Activated naive CD8-positive, alpha-beta T cell (primary cell): Measurements from ENCODE around the gene ELK1.
"Not testable (repeated sequence)": the region's sequence is repeated elsewhere in the genome, so short reads cannot be mapped to it uniquely, and the experiment has no call there.

Experiments
- H3K27ac Mint-ChIP-seq: one replicate; pipeline ENCODE4 v1.8.0; 2021; ENCODE audit warnings: mixed read lengths
- H3K27me3 Mint-ChIP-seq: one replicate; pipeline ENCODE4 v1.8.0; 2021; ENCODE audit warnings: mixed read lengths
- H3K36me3 Mint-ChIP-seq: one replicate; pipeline ENCODE4 v1.8.0; 2021; ENCODE audit warnings: mixed read lengths
- H3K4me1 Mint-ChIP-seq: one replicate; pipeline ENCODE4 v1.8.0; 2021; ENCODE audit warnings: low read depth, mixed read lengths
- H3K4me3 Mint-ChIP-seq: one replicate; pipeline ENCODE4 v1.8.0; 2021; ENCODE audit warnings: mild to moderate bottlenecking, mixed read lengths
- H3K9me3 Mint-ChIP-seq: one replicate; pipeline ENCODE4 v1.8.0; 2021; ENCODE audit warnings: low read depth, mixed read lengths

The ELK1 gene

DNA sequence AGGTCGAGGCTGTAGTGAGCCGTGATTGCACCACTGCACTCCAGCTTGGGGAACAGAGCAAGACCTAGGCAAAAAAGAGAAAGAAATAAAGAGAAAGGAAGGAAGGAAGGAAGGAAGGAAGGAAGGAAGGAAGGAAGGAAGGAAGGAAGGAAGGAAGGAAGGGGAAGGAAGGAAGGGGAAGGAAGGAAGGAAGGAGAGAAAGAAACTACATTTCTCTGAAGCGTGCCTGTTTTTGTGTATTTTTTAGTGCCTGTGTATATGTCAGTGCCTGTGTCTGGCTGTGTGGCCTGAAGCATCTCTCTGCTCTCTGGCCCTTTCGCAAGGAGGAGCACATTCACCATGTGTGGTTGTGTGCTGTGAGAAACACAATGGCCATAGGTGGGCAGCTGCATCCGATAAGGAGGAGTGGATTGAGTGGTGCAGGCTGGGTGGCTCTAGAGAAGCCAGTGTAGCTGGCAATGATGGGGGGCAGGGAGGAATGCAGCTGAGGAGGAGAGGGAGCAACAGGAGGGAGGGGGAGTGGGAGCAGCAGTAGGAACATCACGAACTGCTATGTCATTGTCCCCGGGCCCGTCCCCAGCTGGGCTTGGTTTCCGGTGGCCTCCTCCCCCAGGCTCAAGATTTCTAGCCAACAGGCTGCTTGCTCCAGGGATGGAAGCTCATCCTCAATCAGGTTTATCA, 42.1 kb downstream of the ELK1 start:
- Mint-ChIP-seq H3K9me3 (no peaks in the 10 kb centered on the region), H3K4me1 (peaks cover 5% of the 10 kb centered on the region), H3K36me3 (no peaks in the 10 kb centered on the region), H3K27me3 (no peaks in the 10 kb centered on the region), H3K27ac (no peak overlapping the region), H3K4me3 (no peak overlapping the region)

DNA sequence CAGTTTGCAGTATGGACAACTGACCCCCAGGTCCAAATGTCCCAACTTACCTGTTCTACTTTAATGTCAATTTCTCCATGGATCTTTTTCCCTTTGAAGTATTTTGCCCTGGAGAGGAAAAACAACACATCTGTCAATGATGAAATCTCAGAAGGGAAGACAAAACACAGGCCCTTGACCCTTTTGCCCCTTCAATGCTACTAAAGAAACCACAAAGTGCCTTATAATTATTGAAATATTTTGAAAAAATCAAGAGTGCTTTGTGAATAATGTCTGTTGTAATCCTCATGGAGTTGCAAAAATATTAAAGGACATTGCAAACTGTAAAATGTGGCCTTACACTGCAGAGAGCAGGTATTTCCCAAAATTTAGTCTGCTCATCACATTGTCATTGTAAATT, 43.3 kb downstream of the ELK1 start:
- no peaks in the 10 kb centered on the region for H3K36me3 Mint-ChIP-seq
- no peaks in the 10 kb centered on the region for H3K9me3 Mint-ChIP-seq

DNA sequence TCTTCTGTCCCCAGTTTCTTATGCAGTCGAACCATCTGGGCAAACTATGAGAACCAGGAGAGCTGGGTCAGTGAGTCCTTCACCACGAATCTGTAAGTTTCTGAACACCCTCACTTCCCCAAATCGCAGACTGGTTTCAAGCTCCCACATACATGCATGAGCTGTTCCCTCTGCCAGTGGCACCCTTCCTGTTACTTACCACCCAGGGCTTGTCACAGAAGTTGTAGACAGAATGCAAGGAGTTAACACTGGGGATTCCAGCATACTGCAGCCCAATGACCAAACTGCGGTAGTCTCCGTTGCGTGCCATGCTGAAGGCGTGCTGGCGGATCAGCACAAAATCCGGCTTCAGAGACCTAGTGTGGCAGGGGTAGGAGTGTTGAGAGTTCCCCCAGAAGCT, 45.3 kb downstream of the ELK1 start:
- Mint-ChIP-seq H3K4me3 (no peak overlapping the region), H3K9me3 (no peaks in the 10 kb centered on the region), H3K36me3 (no peaks in the 10 kb centered on the region), H3K4me1 (peaks cover 5% of the 10 kb centered on the region), H3K27me3 (no peaks in the 10 kb centered on the region), H3K27ac (no peak overlapping the region)

More for the DNA sequence above, 43.3 kb downstream of the ELK1 start:
- H3K27me3 Mint-ChIP-seq, result no peaks in the 10 kb centered on the region
- no peak overlapping the region for H3K4me3 Mint-ChIP-seq
- no peak overlapping the region for H3K27ac Mint-ChIP-seq
- H3K4me1 Mint-ChIP-seq, result peaks cover 5% of the 10 kb centered on the region

DNA sequence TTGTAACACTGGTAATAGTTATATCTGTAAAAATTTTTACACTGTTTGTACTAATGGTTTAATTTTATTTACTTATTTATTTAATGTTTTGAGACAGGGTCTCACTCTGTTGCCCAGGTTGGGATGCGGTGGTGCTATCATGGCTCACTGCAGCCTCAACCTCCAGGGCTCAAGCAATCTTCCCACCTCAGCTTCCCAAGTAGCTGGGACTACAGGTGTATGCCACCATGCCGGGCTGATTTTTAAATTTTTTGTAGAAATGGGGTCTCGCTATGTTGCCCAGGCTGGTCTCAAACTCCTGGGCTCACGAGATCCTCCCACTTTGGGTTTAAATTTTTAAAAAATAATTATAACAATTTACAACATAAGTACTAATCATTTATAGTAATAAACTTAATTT, 47.2 kb downstream of the ELK1 start:
- not testable (repeated sequence) for H3K4me1 Mint-ChIP-seq, H3K4me3 Mint-ChIP-seq, H3K9me3 Mint-ChIP-seq, H3K36me3 Mint-ChIP-seq, H3K27ac Mint-ChIP-seq, H3K27me3 Mint-ChIP-seq

DNA sequence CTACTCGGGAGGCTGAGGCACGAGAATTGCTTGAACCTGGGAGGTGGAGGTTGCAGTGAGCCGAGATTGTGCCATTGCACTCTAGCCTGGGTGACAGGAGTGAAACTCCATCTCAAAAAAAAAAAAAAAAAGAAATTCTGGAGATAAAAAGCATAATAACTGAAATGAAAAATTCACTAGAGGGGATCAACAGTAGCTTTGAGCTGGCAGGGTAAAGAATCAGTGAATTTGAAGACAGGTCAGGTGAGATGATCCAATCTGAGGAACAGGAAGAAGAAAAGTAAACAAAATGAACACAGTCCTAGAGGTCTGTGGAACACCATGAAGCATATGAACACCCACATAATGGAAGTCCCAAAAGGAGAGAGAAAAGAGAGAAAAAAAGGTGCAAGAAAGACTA, 53.1 kb downstream of the ELK1 start:
- Mint-ChIP-seq H3K27me3 (no peaks in the 10 kb centered on the region), H3K4me3 (no peak overlapping the region), H3K36me3 (peaks cover 4% of the 10 kb centered on the region), H3K4me1 (peaks cover 19% of the 10 kb centered on the region), H3K9me3 (no peaks in the 10 kb centered on the region), H3K27ac (no peak overlapping the region)

DNA sequence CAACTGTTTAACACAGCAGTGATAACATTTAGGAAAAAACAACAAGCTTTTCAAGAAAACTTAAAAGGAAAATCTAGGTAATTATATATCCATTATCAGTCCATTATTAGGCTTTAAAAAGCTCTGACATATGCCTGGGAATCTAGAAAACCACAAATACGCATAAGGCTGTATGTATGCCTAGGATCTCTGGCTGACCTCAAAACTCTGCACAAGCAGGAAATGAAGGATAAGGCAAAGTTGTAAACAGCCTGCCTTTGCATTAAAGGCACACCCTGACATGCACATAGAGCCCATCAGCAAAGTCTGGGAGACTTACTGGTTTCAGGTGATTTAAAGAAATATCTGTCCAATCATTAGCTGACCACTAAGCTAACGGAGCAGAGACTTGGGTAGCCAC, 54.1 kb downstream of the ELK1 start:
- Mint-ChIP-seq H3K4me1 (peaks cover 19% of the 10 kb centered on the region), H3K9me3 (no peaks in the 10 kb centered on the region), H3K27ac (peak overlapping the region; percentile 64), H3K4me3 (no peak overlapping the region), H3K36me3 (peaks cover 4% of the 10 kb centered on the region), H3K27me3 (no peaks in the 10 kb centered on the region)

DNA sequence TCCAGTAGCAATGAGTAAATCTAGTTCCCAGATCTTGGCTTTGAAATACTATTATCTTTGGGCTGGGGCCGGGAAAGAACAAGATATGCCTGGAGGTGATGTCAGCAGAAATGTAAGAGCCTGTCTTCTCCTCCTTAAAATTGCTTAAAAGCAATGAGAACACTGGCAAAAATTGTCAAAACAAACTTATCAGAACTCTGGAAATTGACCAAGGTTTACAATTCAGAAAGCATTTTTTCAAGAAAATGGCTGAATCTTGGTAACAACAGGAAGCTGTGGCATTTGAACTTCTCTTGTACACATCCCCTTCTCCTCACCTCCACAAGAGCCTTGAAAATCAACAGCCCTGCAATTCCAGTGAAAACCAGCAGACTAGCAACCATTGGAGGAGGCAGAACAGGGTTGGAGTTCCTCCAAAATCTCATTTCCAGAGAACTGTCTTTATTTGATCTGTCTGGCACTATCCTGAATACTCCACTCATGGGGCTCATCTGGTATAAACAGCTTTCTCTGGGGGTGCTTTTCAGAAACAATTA, 54.6 kb downstream of the ELK1 start:
- Mint-ChIP-seq H3K27ac (peak overlapping the region; percentile 64), H3K27me3 (no peaks in the 10 kb centered on the region), H3K36me3 (peaks cover 4% of the 10 kb centered on the region), H3K9me3 (no peaks in the 10 kb centered on the region), H3K4me3 (no peak overlapping the region), H3K4me1 (peaks cover 19% of the 10 kb centered on the region)

DNA sequence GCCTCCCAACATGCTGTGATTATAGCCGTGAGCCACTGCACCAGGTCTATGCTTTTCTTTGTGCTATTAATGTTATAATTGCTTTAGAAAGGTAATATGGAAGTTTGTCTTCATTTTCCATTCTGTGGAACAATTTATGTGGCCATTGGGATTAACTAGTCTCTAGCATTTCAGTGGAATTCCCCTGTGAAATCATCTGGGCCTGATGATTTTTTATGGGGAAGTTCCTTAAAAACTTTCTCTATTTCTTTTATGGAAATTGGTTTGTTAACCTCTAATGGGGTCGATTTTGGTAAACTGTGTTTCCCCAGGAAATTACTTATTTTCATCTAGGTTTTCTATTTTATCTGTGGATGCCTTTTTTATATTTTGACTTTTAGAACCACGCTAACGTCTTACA, 56.8 kb downstream of the ELK1 start:
- no peaks in the 10 kb centered on the region for H3K27me3 Mint-ChIP-seq
- H3K4me1 Mint-ChIP-seq, result peaks cover 19% of the 10 kb centered on the region
- no peak overlapping the region for H3K27ac Mint-ChIP-seq
- H3K4me3 Mint-ChIP-seq, result no peak overlapping the region
- H3K9me3 Mint-ChIP-seq, result no peaks in the 10 kb centered on the region
- H3K36me3 Mint-ChIP-seq, result peaks cover 4% of the 10 kb centered on the region

DNA sequence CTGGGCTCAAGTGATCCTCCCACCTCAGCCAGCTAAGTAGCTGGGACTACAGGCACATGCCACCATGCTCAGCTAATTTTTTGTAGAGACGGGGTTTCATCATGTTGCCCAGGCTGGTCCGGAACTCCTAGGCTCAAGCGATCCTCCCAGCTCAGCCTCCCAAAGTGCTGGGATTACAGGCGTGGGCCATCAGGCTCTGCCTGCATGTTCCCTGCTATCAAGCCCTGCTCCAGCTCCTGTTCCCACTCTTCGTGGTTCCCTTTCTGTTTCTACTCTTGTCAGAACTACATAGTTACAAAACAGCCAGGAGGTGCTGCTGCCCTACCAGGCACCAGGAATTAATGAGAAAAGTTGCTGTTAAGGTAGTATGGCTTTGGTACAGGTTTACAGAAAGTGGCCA, 59.4 kb downstream of the ELK1 start:
- H3K27ac Mint-ChIP-seq, result no peak overlapping the region
- H3K9me3 Mint-ChIP-seq, result no peaks in the 10 kb centered on the region
- H3K4me1 Mint-ChIP-seq, result peaks cover 8% of the 10 kb centered on the region
- H3K4me3 Mint-ChIP-seq, result no peak overlapping the region
- H3K36me3 Mint-ChIP-seq, result no peaks in the 10 kb centered on the region
- no peaks in the 10 kb centered on the region for H3K27me3 Mint-ChIP-seq

DNA sequence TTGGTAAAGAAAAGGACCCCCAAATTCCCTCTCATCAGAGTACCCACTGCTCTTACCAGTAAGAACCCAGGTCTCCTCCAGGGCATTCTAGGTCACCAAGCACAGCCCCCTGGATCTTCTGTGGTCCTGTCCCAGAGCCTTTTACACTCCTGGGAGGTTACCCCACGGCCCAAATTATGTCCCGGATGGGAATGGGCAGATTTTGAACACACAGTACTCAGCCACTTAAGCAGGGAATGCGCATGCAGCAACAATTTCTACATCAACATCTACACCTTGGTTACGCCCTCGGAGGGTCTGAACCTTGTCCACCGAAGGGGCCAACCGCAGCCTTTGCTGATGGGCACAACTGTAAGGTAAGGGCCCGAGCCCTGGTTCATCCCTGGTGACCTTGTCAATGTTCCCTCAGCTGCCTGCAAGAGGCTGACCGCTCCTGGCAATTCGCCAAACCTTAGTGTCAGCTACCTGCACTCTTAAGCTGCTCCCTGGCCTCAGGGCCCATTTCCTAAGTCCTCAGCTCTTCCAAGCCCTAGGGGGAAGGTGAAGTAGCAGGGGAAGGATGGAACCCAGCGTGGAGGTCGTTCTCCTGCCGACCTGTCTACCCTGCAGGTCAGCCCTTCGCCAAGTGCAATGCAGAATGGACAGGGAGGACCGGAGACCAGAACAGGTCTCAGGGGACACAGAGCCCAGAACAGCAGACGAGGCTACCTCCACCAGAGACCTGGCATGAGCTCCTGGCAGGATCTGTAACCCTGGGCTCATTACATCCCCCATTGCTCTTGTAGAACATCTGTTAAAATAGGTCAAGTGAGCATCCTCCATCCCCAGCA, 62.2 kb downstream of the ELK1 start:
- H3K27me3 Mint-ChIP-seq, result no peaks in the 10 kb centered on the region
- no peaks in the 10 kb centered on the region for H3K36me3 Mint-ChIP-seq
- no peaks in the 10 kb centered on the region for H3K9me3 Mint-ChIP-seq
- no peak overlapping the region for H3K4me3 Mint-ChIP-seq
- peaks cover 12% of the 10 kb centered on the region for H3K4me1 Mint-ChIP-seq
- H3K27ac Mint-ChIP-seq, result no peak overlapping the region

DNA sequence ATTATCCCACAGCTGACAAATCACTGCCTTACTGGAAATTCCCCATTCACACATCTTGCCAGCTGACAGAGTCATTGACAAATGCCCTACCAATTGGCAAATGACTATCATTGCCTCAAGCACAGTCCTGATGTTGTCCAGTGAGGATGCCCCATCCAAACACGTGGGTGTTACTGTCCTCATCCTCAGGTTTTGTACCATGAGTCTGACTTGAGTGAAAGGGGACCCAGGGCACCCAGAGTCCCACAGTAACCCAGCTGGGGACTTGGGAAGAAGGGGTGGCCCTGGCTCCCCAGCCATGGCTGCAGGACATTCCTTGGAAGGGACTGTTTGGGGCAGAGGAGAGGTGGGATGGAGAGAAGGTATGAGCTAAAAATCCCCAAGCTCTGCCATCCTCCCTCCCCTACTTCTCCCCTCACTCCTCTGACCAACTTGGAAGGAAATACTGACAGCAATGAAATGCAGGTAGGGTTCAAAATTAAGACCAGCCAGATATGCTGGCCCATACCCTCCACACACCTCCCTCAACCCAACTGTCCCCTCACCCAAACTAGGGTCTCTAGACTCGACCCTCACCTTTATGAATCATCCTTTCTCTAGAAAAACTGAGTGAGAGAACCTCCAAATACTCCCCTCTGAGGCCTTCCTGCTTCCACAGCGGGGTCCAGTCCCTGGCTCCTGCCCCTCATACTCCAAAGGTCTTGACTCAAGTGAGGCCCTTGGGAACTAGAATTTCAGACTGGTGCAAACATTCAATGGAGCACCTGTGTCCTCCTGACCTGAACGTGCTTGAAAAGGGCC, 63.1 kb downstream of the ELK1 start:
- Mint-ChIP-seq H3K4me3 (no peak overlapping the region), H3K4me1 (peaks cover 14% of the 10 kb centered on the region), H3K9me3 (no peaks in the 10 kb centered on the region), H3K36me3 (no peaks in the 10 kb centered on the region), H3K27me3 (no peaks in the 10 kb centered on the region), H3K27ac (no peak overlapping the region)

DNA sequence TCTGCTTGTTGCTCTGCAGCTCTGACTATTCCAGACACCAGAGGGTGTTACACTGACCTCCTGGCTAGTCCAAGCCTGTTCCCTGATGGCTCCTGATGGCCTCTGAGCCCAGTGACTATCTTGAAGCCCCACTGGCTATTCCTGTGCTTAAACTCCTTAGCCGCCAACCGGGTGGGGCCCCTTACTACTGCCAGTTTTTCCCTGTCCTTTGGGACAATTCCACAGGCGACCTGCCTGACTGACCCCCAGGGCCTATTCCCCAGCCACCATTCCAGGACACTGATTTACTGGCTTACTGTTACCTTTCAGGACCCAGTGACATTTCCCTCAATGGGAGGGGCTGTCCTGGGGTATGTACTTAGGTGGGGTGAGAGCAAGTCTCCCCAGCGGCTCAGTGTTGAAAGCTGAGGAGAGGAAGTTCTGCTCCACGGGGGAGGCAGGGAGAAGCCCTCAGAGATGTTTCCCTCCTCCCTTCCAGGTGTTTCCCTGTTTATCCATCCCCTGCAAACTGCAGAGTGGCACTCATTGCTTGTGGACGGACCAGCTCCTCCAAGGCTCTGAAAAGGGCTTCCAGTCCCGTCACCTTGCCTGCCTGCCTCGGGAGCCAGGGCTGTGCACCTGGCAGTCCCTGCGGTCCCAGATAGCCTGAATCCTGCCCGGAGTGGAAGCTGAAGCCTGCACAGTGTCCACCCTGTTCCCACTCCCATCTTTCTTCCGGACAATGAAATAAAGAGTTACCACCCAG, 64.1 kb downstream of the ELK1 start:
- Mint-ChIP-seq H3K4me3 (no peak overlapping the region), H3K4me1 (peaks cover 24% of the 10 kb centered on the region)

More for the DNA sequence above, 64.1 kb downstream of the ELK1 start:
- no peaks in the 10 kb centered on the region for H3K27me3 Mint-ChIP-seq
- no peaks in the 10 kb centered on the region for H3K9me3 Mint-ChIP-seq
- H3K27ac Mint-ChIP-seq, result no peak overlapping the region
- H3K36me3 Mint-ChIP-seq, result no peaks in the 10 kb centered on the region
